ENCODE measurements around the gene RTN1.

- TF ChIP-seq CTCF (IDR thresholded peaks at IDR 0.05) (no peak), EP300 (IDR thresholded peaks at IDR 0.05) (no peak), POLR2A (IDR thresholded peaks at IDR 0.05) (no peak)
Observed at GRCh38 chr14:59850458-59850857, 20.1 kb downstream of the RTN1 start.

Measured in upper lobe of left lung (tissue), 4 donors.